Measurements from ENCODE around the gene SLC39A11. TPM values are rescaled to one million over a fixed set of nuclear protein-coding genes. Genes with fewer than 3 reads are reported as not detected.

The SLC39A11 gene
- total RNA-seq, 1 experiment from 2014 or later: 46.4 TPM

DNA sequence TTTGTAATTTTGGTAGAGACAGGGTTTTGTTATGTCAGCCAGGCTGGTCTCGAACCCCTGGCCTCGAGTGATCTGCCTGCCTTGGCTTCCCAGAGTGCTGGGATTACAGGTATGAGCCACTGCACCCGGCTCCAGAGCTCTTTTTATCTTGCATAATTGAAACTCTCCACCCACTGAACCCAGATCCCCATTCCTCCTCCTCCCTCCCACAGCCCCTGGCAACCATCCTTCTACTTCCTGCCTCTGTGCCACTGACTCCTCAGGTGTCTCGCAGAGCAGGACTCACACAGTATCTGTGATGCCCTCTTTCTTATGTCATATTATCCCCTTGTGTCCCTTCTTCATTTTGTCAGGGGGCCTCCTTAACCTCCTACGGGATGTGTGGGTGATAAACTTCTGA, 340.7 kb downstream of the SLC39A11 start (continued):
- TF ChIP-seq, protein P1, sequence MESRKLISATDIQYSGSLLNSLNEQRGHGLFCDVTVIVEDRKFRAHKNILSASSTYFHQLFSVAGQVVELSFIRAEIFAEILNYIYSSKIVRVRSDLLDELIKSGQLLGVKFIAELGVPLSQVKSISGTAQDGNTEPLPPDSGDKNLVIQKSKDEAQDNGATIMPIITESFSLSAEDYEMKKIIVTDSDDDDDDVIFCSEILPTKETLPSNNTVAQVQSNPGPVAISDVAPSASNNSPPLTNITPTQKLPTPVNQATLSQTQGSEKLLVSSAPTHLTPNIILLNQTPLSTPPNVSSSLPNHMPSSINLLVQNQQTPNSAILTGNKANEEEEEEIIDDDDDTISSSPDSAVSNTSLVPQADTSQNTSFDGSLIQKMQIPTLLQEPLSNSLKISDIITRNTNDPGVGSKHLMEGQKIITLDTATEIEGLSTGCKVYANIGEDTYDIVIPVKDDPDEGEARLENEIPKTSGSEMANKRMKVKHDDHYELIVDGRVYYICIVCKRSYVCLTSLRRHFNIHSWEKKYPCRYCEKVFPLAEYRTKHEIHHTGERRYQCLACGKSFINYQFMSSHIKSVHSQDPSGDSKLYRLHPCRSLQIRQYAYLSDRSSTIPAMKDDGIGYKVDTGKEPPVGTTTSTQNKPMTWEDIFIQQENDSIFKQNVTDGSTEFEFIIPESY (IDR thresholded peaks at IDR 0.05; ENCODE audit: extremely low read depth, insufficient replicate concordance, low read length): no peak
- TF ChIP-seq SP1 (IDR thresholded peaks at IDR 0.05; ENCODE audit: low read depth) (no peak), EZH2 (IDR thresholded peaks at IDR 0.05) (no peak)

DNA sequence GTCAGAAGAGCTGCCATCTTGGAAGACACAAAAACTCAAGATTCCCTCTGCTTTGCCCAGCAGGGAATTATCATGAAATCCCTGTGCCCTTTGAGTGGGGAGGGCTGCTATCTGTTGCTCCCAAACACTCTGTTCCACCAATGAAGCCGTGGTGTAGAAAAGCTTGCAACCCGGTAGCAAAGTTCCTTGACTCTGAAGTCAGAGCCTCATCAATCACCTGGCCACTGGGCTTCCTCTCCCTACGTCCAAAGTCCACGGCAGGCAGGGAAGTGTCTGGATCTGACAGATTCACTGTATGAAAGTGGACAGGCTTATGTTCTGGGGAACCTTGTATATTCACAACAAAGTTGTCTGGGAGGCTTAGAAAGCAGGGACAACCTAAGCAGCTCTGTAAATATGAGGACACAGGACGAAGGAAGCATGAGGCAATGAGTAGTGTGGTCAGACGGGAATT, 343.3 kb downstream of the SLC39A11 start:
- TF ChIP-seq RAD21 (IDR thresholded peaks at IDR 0.05; ENCODE audit: low read depth): no peak
- TF ChIP-seq, protein P2, sequence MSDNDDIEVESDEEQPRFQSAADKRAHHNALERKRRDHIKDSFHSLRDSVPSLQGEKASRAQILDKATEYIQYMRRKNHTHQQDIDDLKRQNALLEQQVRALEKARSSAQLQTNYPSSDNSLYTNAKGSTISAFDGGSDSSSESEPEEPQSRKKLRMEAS (IDR thresholded peaks at IDR 0.05): no peak
- no peak for TF ChIP-seq EZH2phosphoT487 (IDR thresholded peaks at IDR 0.05; ENCODE audit: borderline replicate concordance)
- no peak for ATAC-seq
- Histone ChIP-seq H3K27ac (ENCODE audit: low read depth, low read length) (no peak overlapping the region), H4K20me1 (ENCODE audit: insufficient read depth) (no peaks in the 10 kb centered on the region), H3K9ac (ENCODE audit: low read length) (no peak overlapping the region), H3K9me3 (ENCODE audit: control insufficient read depth in 1 of 2, insufficient read depth in 1 of 2, low read depth in 1 of 2, low read length in 2 of 2) (no peaks in the 10 kb centered on the region), H3K4me1 (ENCODE audit: control insufficient read depth in 1 of 2, insufficient read depth in 2 of 2, low read length in 2 of 2) (no peaks in the 10 kb centered on the region), H2AFZ (ENCODE audit: low read depth, low read length, poor library complexity, severe bottlenecking) (no peak overlapping the region), H3K27me3 (ENCODE audit: insufficient read depth, low read length) (no peaks in the 10 kb centered on the region), H3K4me2 (ENCODE audit: low read length) (no peak overlapping the region), H3K9me2 (ENCODE audit: insufficient read depth) (no peaks in the 10 kb centered on the region), H3K79me2 (ENCODE audit: insufficient read depth, low read length) (no peaks in the 10 kb centered on the region), H3K36me3 (ENCODE audit: control insufficient read depth in 1 of 2, insufficient read depth in 2 of 2, low read length in 2 of 2) (no peaks in the 10 kb centered on the region), H3K4me3 (replicated peaks in 1 of 2; ENCODE audit: low read depth in 1 of 2, low read length in 2 of 2) (no peak overlapping the region)
- no TSS peak for BruUV-seq (replicated peaks)
- ChIA-PET POLR2A (no interaction called here), RAD21 (ENCODE audit: low non-redundant PET in 1 of 2, low total read pairs in 2 of 2, uncharacterized antibody in 2 of 2, unreplicated experiment in 2 of 2) (no interaction called here), CTCF (no interaction called here)
- no peak for DNase-seq (ENCODE audit: low read depth, low spot score)
- intact Hi-C loops (cut with micrococcal nuclease): no loop called here
